ENCODE data around the gene NPAS4.

Gene NPAS4

GRCh38 chr11:66393954-66394353 is 26.9 kb upstream of the NPAS4 start:
- no peaks in the 10 kb centered on the region for H3K27me3 ChIP-seq (ENCODE audit: insufficient read depth, low read length, poor library complexity)

GRCh38 chr11:66407651-66408050 is 13.2 kb upstream of the NPAS4 start:
- no peak for TF ChIP-seq CTCF (IDR thresholded peaks at IDR 0.05; ENCODE audit: borderline replicate concordance, extremely low read depth, low read length, poor library complexity, severe bottlenecking)
- TF ChIP-seq EZH2 (IDR thresholded peaks at IDR 0.05; ENCODE audit: borderline replicate concordance, low read depth, low read length, severe bottlenecking): no peak
- H3K27ac ChIP-seq (ENCODE audit: low read length): no peak overlapping the region
- H3K4me2 ChIP-seq (ENCODE audit: insufficient read depth, low read length): no peak overlapping the region
- H3K27me3 ChIP-seq (ENCODE audit: insufficient read depth, low read length, poor library complexity): peaks cover 8% of the 10 kb centered on the region
- H3K4me3 ChIP-seq (ENCODE audit: low read depth in 1 of 2, low read length in 2 of 2): no peak overlapping the region
- H3K9ac ChIP-seq (ENCODE audit: low read depth, low read length): no peak overlapping the region
- no peaks in the 10 kb centered on the region for H3K9me3 ChIP-seq (ENCODE audit: insufficient read depth, low read length, severe bottlenecking)
- DNase-seq (no peak), ATAC-seq (ENCODE audit: insufficient read depth, low read depth) (no peak)
- no peak overlapping the region for H2AFZ ChIP-seq (ENCODE audit: low read depth, low read length)
- H4K20me1 ChIP-seq (ENCODE audit: insufficient read depth, low read length): peaks cover 10% of the 10 kb centered on the region; the same call in 1 of the 2 replicates
- no peaks in the 10 kb centered on the region for H3K79me2 ChIP-seq (ENCODE audit: insufficient read depth, low read length)
- no peaks in the 10 kb centered on the region for H3K36me3 ChIP-seq (ENCODE audit: insufficient read depth, low read length)
- H3K4me1 ChIP-seq (ENCODE audit: insufficient read depth, low read length): peaks cover 12% of the 10 kb centered on the region

More at GRCh38 chr11:66393954-66394353, 26.9 kb upstream of the NPAS4 start:
- DNase-seq (no peak), ATAC-seq (ENCODE audit: insufficient read depth, low read depth) (no peak)
- no peak overlapping the region for H3K4me2 ChIP-seq (ENCODE audit: insufficient read depth, low read length)
- no peak for TF ChIP-seq EZH2 (IDR thresholded peaks at IDR 0.05; ENCODE audit: borderline replicate concordance, low read depth, low read length, severe bottlenecking)
- no peak for TF ChIP-seq CTCF (IDR thresholded peaks at IDR 0.05; ENCODE audit: borderline replicate concordance, extremely low read depth, low read length, poor library complexity, severe bottlenecking)
- H3K79me2 ChIP-seq (ENCODE audit: insufficient read depth, low read length): no peaks in the 10 kb centered on the region
- no peaks in the 10 kb centered on the region for H3K9me3 ChIP-seq (ENCODE audit: insufficient read depth, low read length, severe bottlenecking)
- no peaks in the 10 kb centered on the region for H3K36me3 ChIP-seq (ENCODE audit: insufficient read depth, low read length)
- H3K27ac ChIP-seq (ENCODE audit: low read length): no peak overlapping the region
- no peaks in the 10 kb centered on the region for H3K4me1 ChIP-seq (ENCODE audit: insufficient read depth, low read length)
- no peak overlapping the region for H3K4me3 ChIP-seq (ENCODE audit: low read depth in 1 of 2, low read length in 2 of 2)
- no peak overlapping the region for H3K9ac ChIP-seq (ENCODE audit: low read depth, low read length)
- no peak overlapping the region for H2AFZ ChIP-seq (ENCODE audit: low read depth, low read length)
- no peaks in the 10 kb centered on the region for H4K20me1 ChIP-seq (ENCODE audit: insufficient read depth, low read length)

GRCh38 chr11:66408488-66409214 is 12.2 kb upstream of the NPAS4 start:
- Histone ChIP-seq H3K27ac (ENCODE audit: low read length) (no peak overlapping the region), H4K20me1 (ENCODE audit: insufficient read depth, low read length) (peaks cover 12% of the 10 kb centered on the region; the same call in 1 of the 2 replicates), H3K9ac (ENCODE audit: low read depth, low read length) (peak overlapping the region; percentile 41), H3K27me3 (ENCODE audit: insufficient read depth, low read length, poor library complexity) (peaks cover 4% of the 10 kb centered on the region), H3K4me1 (ENCODE audit: insufficient read depth, low read length) (peaks cover 12% of the 10 kb centered on the region), H2AFZ (ENCODE audit: low read depth, low read length) (0 out of 2 replicates have a peak overlapping the region, but pooled peaks have one; percentile 30), H3K9me3 (ENCODE audit: insufficient read depth, low read length, severe bottlenecking) (no peaks in the 10 kb centered on the region), H3K36me3 (ENCODE audit: insufficient read depth, low read length) (no peaks in the 10 kb centered on the region), H3K79me2 (ENCODE audit: insufficient read depth, low read length) (no peaks in the 10 kb centered on the region), H3K4me3 (ENCODE audit: low read depth in 1 of 2, low read length in 2 of 2) (peak overlapping the region; percentile 6 to 57; a peak in 3 of 4 replicates), H3K4me2 (ENCODE audit: insufficient read depth, low read length) (peak overlapping the region; percentile 91)
- ATAC-seq (ENCODE audit: insufficient read depth, low read depth) (peak; percentile 91), DNase-seq (peak; percentile 92)
- TF ChIP-seq CTCF (IDR thresholded peaks at IDR 0.05; ENCODE audit: borderline replicate concordance, extremely low read depth, low read length, poor library complexity, severe bottlenecking) (peak; percentile 99), EZH2 (IDR thresholded peaks at IDR 0.05; ENCODE audit: borderline replicate concordance, low read depth, low read length, severe bottlenecking) (no peak)
